IPS DF 6.9 (cell line): Measurements from ENCODE around the gene REV3L.

Source experiments
- DNase-seq: peaks from one replicate; pipeline ENCODE4 v3.0.0-alpha.2; 2013; ENCODE audit warnings: low read depth, low spot score
- H3K27ac ChIP-seq: one replicate; pipeline ENCODE4 v1.5.1; 2013; ENCODE audit warnings: low read length, control low read depth
- H3K27me3 ChIP-seq: 2 replicates; pipeline ENCODE4 v1.6.1; 2013; ENCODE audit warnings: mild to moderate bottlenecking, low read length; ENCODE audit not compliant: control insufficient read depth, insufficient read depth
- H3K36me3 ChIP-seq: 2 replicates; pipeline ENCODE4 v1.6.1; 2013; ENCODE audit warnings: low read length; ENCODE audit not compliant: control insufficient read depth, insufficient read depth
- H3K4me1 ChIP-seq: 2 replicates; pipeline ENCODE4 v1.6.1; 2013; ENCODE audit warnings: low read length; ENCODE audit not compliant: control insufficient read depth, insufficient read depth
- H3K4me3 ChIP-seq: 2 replicates; pipeline ENCODE4 v1.5.1; 2013; ENCODE audit warnings: mild to moderate bottlenecking, low read length
- H3K9me3 ChIP-seq: 2 replicates; pipeline ENCODE4 v1.6.1; 2013; ENCODE audit warnings: low read length, inconsistent platforms; ENCODE audit not compliant: control insufficient read depth, insufficient read depth
- WGBS: extraction: QIAGEN DNeasy Blood & Tissue Kit; methylation state at CpG from one replicate; pipeline ENCODE4 v1.1.7; 2013; ENCODE audit warnings: mixed read lengths, missing lambda C conversion rate; ENCODE audit not compliant: insufficient read length, insufficient coverage; 5-methylcytosine and 5-hydroxymethylcytosine counted together

The REV3L gene

GRCh38 chr6:111278731-111279130 is 204.3 kb downstream of the REV3L start:
- no peaks in the 10 kb centered on the region for H3K4me1 ChIP-seq
- H3K27ac ChIP-seq = no peak overlapping the region
- H3K9me3 ChIP-seq = no peaks in the 10 kb centered on the region
- H3K36me3 ChIP-seq = peaks cover 8% of the 10 kb centered on the region; the same call in 1 of the 2 replicates
- no peak for DNase-seq
- no CpG with 5 or more reads among the region's 2 CpGs for WGBS
- H3K4me3 ChIP-seq = no peak overlapping the region
- H3K27me3 ChIP-seq = no peaks in the 10 kb centered on the region

GRCh38 chr6:111277819-111278218 is 205.2 kb downstream of the REV3L start:
- no peaks in the 10 kb centered on the region for H3K9me3 ChIP-seq

DNA sequence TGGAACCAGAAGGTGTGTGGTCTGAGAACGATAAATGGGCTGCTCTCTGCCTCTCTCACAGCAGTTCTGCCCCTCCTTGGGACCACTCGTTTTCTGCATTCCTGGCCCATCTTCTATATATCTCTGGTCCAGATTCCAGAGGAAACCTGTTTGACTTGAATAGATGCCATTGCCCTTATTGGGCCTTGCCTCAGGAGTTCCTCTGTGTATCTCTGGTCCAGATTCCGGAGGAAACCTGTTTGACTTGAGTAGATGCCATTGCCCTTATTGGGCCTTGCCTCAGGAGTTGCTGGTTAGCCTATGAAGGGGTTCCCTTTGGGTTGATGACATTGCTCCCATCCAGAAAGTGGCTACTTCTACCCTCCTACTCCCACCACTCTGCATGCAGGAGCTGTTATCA is 206.3 kb downstream of the REV3L start:
- H3K36me3 ChIP-seq = peaks cover 8% of the 10 kb centered on the region; the same call in 1 of the 2 replicates
- no peak for DNase-seq
- H3K27ac ChIP-seq = no peak overlapping the region
- H3K4me3 ChIP-seq = no peak overlapping the region
- no peaks in the 10 kb centered on the region for H3K9me3 ChIP-seq
- no CpG with 5 or more reads among the region's 3 CpGs for WGBS
- H3K27me3 ChIP-seq = no peaks in the 10 kb centered on the region
- H3K4me1 ChIP-seq = no peaks in the 10 kb centered on the region

More at GRCh38 chr6:111277819-111278218, 205.2 kb downstream of the REV3L start:
- DNase-seq = no peak
- no CpG with 5 or more reads among the region's 1 CpG for WGBS
- H3K27ac ChIP-seq = no peak overlapping the region
- H3K4me3 ChIP-seq = no peak overlapping the region
- H3K36me3 ChIP-seq = peaks cover 8% of the 10 kb centered on the region; the same call in 1 of the 2 replicates
- H3K27me3 ChIP-seq = no peaks in the 10 kb centered on the region
- no peaks in the 10 kb centered on the region for H3K4me1 ChIP-seq

DNA sequence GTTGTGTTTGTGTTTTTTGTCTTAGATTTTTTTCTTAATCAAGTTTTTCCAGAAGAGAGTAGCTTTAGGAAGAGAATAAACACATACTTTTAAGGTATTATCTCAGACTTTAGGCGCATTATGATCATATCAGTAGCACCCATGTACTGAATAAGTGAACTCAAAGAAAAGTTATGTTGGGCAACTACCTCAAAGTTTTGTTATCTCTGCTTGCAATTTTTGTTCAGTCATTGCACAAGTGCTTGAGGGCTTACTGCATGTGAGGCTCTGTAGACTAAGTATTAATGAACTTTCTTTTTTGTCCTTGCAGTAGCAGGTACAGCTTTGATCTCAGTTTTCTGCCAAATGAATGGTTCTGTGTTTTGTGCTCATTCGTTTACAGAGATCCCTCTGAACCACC is 206.7 kb downstream of the REV3L start:
- H3K36me3 ChIP-seq = peaks cover 8% of the 10 kb centered on the region; the same call in 1 of the 2 replicates
- no peak overlapping the region for H3K4me3 ChIP-seq
- no peaks in the 10 kb centered on the region for H3K9me3 ChIP-seq
- no peaks in the 10 kb centered on the region for H3K27me3 ChIP-seq
- no peak overlapping the region for H3K27ac ChIP-seq
- no peaks in the 10 kb centered on the region for H3K4me1 ChIP-seq
- no CpG with 5 or more reads among the region's 2 CpGs for WGBS
- DNase-seq = no peak

- no CpG with 5 or more reads among the region's 3 CpGs for WGBS
- no peak overlapping the region for H3K4me3 ChIP-seq
These were observed 208.3 kb downstream of the REV3L start for GRCh38 chr6:111274593-111275217.

GRCh38 chr6:111270121-111270520 is 212.9 kb downstream of the REV3L start:
- no peak overlapping the region for H3K4me3 ChIP-seq
- H3K9me3 ChIP-seq = no peaks in the 10 kb centered on the region
- no CpG with 5 or more reads among the region's 4 CpGs for WGBS
- no peak for DNase-seq
- H3K27ac ChIP-seq = no peak overlapping the region
- H3K4me1 ChIP-seq = no peaks in the 10 kb centered on the region
- H3K27me3 ChIP-seq = no peaks in the 10 kb centered on the region
- H3K36me3 ChIP-seq = no peaks in the 10 kb centered on the region; the same call in 1 of the 2 replicates

More at GRCh38 chr6:111274593-111275217, 208.3 kb downstream of the REV3L start:
- no peak for DNase-seq
- H3K27me3 ChIP-seq = no peaks in the 10 kb centered on the region
- no peaks in the 10 kb centered on the region for H3K4me1 ChIP-seq
- peaks cover 8% of the 10 kb centered on the region; the same call in 1 of the 2 replicates for H3K36me3 ChIP-seq
- no peaks in the 10 kb centered on the region for H3K9me3 ChIP-seq
- H3K27ac ChIP-seq = no peak overlapping the region

GRCh38 chr6:111269401-111269970 is 213.5 kb downstream of the REV3L start:
- Histone ChIP-seq H3K4me1 (no peaks in the 10 kb centered on the region), H3K27me3 (no peaks in the 10 kb centered on the region), H3K27ac (no peak overlapping the region), H3K9me3 (no peaks in the 10 kb centered on the region), H3K36me3 (no peaks in the 10 kb centered on the region; the same call in 1 of the 2 replicates), H3K4me3 (no peak overlapping the region)
- WGBS = no CpG with 5 or more reads among the region's 1 CpG
- DNase-seq = no peak

DNA sequence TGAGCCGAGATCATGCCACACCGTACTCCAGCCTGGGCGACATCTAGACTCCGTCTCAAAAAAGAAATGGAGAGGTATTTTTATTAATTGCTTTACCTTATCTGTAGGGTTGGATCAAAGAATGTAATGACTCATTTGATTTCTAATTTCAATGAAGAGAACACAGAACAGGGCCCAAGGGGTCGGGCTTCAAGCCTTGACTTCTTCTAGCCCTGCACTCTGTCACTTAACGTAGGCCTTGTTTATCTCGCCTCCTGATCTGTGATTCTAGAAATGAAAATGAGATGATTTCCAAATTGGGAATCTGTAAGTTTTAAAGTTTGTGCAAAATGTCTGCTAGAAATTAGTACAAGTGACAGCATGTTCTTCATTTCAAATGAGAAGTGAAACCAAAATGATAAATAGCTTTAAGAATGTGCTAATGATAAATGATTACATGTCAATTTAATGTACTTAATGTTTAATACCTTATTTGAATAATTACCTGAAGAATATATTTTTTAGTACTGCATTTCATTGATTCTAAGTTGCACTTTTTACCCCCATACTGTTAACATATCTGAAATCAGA is 215.2 kb downstream of the REV3L start:
- no peaks in the 10 kb centered on the region for H3K9me3 ChIP-seq
- H3K4me3 ChIP-seq = no peak overlapping the region
- H3K27me3 ChIP-seq = no peaks in the 10 kb centered on the region
- no peaks in the 10 kb centered on the region for H3K4me1 ChIP-seq
- no peak for DNase-seq
- no peak overlapping the region for H3K27ac ChIP-seq
- no CpG with 5 or more reads among the region's 7 CpGs for WGBS
- H3K36me3 ChIP-seq = no peaks in the 10 kb centered on the region; the same call in 1 of the 2 replicates

- H3K36me3 ChIP-seq = no peaks in the 10 kb centered on the region; the same call in 1 of the 2 replicates
These were observed 216.7 kb downstream of the REV3L start for GRCh38 chr6:111266276-111266675.

GRCh38 chr6:111265842-111266241 is 217.2 kb downstream of the REV3L start:
- Histone ChIP-seq H3K9me3 (no peaks in the 10 kb centered on the region), H3K36me3 (no peaks in the 10 kb centered on the region; the same call in 1 of the 2 replicates), H3K27ac (no peak overlapping the region), H3K27me3 (no peaks in the 10 kb centered on the region), H3K4me3 (no peak overlapping the region), H3K4me1 (no peaks in the 10 kb centered on the region)
- WGBS = no CpG with 5 or more reads among the region's 6 CpGs
- DNase-seq = no peak

More at GRCh38 chr6:111266276-111266675, 216.7 kb downstream of the REV3L start:
- WGBS = no CpG with 5 or more reads among the region's 2 CpGs
- H3K9me3 ChIP-seq = no peaks in the 10 kb centered on the region
- no peak overlapping the region for H3K27ac ChIP-seq
- DNase-seq = no peak
- H3K4me1 ChIP-seq = no peaks in the 10 kb centered on the region
- H3K4me3 ChIP-seq = no peak overlapping the region
- H3K27me3 ChIP-seq = no peaks in the 10 kb centered on the region
